Keratinocyte (primary cell): ENCODE data around the gene PIWIL4.

Experiments used
- EZH2 ChIP-seq: IDR thresholded peaks from one replicate; pipeline ENCODE4 v1.6.1; 2012; ENCODE audit warnings: inconsistent platforms, mild to moderate bottlenecking, low read length, moderate library complexity
- TF ChIP-seq, protein P1 (sequence below), 3 experiments: IDR thresholded peaks in 1 of 3; conservative IDR thresholded peaks in 1 of 3; optimal IDR thresholded peaks in 1 of 3; 2 replicates in 2 of 3; 3 replicates in 1 of 3; pipeline versions ENCODE3 to v1.5.1; 2011; ENCODE audit warnings: low read length in 3 of 3, mild to moderate bottlenecking in 3 of 3, moderate library complexity in 2 of 3, control low read depth in 1 of 3, inconsistent platforms in 1 of 3; ENCODE audit not compliant: insufficient read depth in 2 of 3; ENCODE audit errors: extremely low read depth in 1 of 3

DNA sequence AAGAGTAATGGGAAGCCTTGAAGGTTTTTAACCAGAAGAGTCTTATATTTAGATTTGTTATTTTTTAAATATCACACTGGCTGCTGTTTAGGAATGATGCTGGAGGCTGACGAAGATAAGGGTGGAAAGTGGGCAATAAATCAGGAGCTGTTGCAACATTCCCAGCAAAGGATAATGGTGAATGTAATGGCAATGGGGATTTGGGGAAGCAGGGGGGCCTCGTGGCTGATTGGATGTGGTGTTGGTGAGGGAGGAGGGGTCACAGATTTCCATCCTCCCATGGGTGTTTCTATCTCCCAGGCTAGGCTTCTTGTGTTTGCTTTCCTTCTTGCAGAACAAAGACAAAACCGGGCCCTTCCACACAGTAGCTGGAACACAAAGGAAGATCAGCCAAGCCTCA, 80.8 kb downstream of the PIWIL4 start:
- TF ChIP-seq, protein P1, sequence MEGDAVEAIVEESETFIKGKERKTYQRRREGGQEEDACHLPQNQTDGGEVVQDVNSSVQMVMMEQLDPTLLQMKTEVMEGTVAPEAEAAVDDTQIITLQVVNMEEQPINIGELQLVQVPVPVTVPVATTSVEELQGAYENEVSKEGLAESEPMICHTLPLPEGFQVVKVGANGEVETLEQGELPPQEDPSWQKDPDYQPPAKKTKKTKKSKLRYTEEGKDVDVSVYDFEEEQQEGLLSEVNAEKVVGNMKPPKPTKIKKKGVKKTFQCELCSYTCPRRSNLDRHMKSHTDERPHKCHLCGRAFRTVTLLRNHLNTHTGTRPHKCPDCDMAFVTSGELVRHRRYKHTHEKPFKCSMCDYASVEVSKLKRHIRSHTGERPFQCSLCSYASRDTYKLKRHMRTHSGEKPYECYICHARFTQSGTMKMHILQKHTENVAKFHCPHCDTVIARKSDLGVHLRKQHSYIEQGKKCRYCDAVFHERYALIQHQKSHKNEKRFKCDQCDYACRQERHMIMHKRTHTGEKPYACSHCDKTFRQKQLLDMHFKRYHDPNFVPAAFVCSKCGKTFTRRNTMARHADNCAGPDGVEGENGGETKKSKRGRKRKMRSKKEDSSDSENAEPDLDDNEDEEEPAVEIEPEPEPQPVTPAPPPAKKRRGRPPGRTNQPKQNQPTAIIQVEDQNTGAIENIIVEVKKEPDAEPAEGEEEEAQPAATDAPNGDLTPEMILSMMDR (optimal IDR thresholded peaks at IDR 0.05 in 1 of 3, IDR thresholded peaks at IDR 0.05 in 1 of 3, conservative IDR thresholded peaks at IDR 0.05 in 1 of 3; ENCODE audit: extremely low read depth in 1 of 3, insufficient read depth in 2 of 3, low read length in 3 of 3), result no peak
- no peak for TF ChIP-seq EZH2
